D721Med (cell line): ENCODE data around the gene SORCS1.

ENCODE experiments used
- DNase-seq: peaks from one replicate; pipeline ENCODE4 v3.0.0; 2011; ENCODE audit warnings: low spot score; ENCODE audit not compliant: insufficient read length
- FAIRE-seq: peaks from 2 replicates; lab custom pipeline; 2011; peaks lifted over from hg19 to GRCh38; lab: Jason Lieb, UNC
- TF ChIP-seq, protein P1 (sequence below): IDR thresholded peaks from 2 replicates; pipeline ENCODE4 v1.5.1; 2012; ENCODE audit warnings: mild to moderate bottlenecking, control low read depth; ENCODE audit not compliant: insufficient read depth; ENCODE audit errors: missing control alignments

Gene SORCS1

GRCh38 chr10:107163881-107164861 lies at the start of gene SORCS1:
SORCS1 (minus strand) TSS chr10:107164706.
- TF ChIP-seq, protein P1, sequence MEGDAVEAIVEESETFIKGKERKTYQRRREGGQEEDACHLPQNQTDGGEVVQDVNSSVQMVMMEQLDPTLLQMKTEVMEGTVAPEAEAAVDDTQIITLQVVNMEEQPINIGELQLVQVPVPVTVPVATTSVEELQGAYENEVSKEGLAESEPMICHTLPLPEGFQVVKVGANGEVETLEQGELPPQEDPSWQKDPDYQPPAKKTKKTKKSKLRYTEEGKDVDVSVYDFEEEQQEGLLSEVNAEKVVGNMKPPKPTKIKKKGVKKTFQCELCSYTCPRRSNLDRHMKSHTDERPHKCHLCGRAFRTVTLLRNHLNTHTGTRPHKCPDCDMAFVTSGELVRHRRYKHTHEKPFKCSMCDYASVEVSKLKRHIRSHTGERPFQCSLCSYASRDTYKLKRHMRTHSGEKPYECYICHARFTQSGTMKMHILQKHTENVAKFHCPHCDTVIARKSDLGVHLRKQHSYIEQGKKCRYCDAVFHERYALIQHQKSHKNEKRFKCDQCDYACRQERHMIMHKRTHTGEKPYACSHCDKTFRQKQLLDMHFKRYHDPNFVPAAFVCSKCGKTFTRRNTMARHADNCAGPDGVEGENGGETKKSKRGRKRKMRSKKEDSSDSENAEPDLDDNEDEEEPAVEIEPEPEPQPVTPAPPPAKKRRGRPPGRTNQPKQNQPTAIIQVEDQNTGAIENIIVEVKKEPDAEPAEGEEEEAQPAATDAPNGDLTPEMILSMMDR: no peak
- DNase-seq (no peak), FAIRE-seq (no peak)

GRCh38 chr10:107214261-107214660 lies 49.8 kb upstream of the SORCS1 start:
- FAIRE-seq (no peak), DNase-seq (no peak)
- TF ChIP-seq, protein P1: no peak

GRCh38 chr10:107213861-107214260 lies 49.4 kb upstream of the SORCS1 start:
- DNase-seq: no peak
- FAIRE-seq: no peak
- TF ChIP-seq, protein P1: no peak

- TF ChIP-seq, protein P1: no peak
- no peak for FAIRE-seq
Observed at GRCh38 chr10:107206833-107207232, 42.3 kb upstream of the SORCS1 start.

GRCh38 chr10:107169516-107169915 lies 5.0 kb upstream of the SORCS1 start:
- no peak for DNase-seq
- FAIRE-seq: no peak
- TF ChIP-seq, protein P1: peak; percentile 2

More at GRCh38 chr10:107206833-107207232, 42.3 kb upstream of the SORCS1 start:
- no peak for DNase-seq

- DNase-seq: no peak
- FAIRE-seq: no peak
- TF ChIP-seq, protein P1: no peak
Observed at GRCh38 chr10:107168738-107169137, 4.2 kb upstream of the SORCS1 start.

DNA sequence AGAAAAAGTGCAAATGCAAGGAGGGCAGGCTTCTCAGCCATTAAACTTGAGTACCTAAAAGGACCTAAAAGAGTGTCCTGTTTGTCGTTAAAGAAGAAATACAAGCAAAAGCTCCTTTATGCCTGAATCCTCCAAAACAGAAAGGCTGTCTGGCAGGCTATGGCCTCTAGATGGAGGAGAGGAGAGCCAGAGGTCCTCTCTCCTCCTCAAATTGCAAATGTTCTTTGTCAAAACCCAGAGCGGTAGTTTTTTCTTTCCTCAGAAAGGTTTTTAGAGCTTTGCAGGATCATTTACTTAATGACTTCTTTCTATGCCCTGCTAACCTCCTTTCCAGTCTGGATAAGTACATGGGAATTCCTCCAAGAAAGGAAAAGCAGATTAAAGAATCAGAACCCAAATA lies 1.9 kb upstream of the SORCS1 start:
- no peak for DNase-seq
- TF ChIP-seq, protein P1: no peak
- no peak for FAIRE-seq
